Glutamatergic neuron (in vitro differentiated cells): ENCODE results near the gene SDHAF2. TPM values are rescaled to one million over a fixed set of nuclear protein-coding genes. Genes with fewer than 3 reads are reported as not detected.

Source experiments
- DNase-seq: peaks from one replicate; pipeline ENCODE4 v3.0.0; 2022
- H3K27ac Mint-ChIP-seq: one replicate; pipeline ENCODE4 v1.8.0; 2020; ENCODE audit warnings: mild to moderate bottlenecking, mixed read lengths, inconsistent platforms; ENCODE audit not compliant: unreplicated experiment
- H3K27me3 Mint-ChIP-seq: one replicate; pipeline ENCODE4 v1.8.0; 2020; ENCODE audit warnings: mild to moderate bottlenecking, moderate library complexity, mixed read lengths, inconsistent platforms; ENCODE audit not compliant: unreplicated experiment
- H3K36me3 Mint-ChIP-seq: one replicate; pipeline ENCODE4 v1.8.0; 2020; ENCODE audit warnings: mild to moderate bottlenecking, mixed read lengths, inconsistent platforms; ENCODE audit not compliant: unreplicated experiment
- H3K4me1 Mint-ChIP-seq: one replicate; pipeline ENCODE4 v1.8.0; 2020; ENCODE audit warnings: mild to moderate bottlenecking, low read depth, mixed read lengths, inconsistent platforms; ENCODE audit not compliant: unreplicated experiment
- H3K4me3 Mint-ChIP-seq: one replicate; pipeline ENCODE4 v1.8.0; 2020; ENCODE audit warnings: mild to moderate bottlenecking, mixed read lengths, inconsistent platforms; ENCODE audit not compliant: unreplicated experiment
- H3K9me3 Mint-ChIP-seq: one replicate; pipeline ENCODE4 v1.8.0; 2020; ENCODE audit warnings: mild to moderate bottlenecking, moderate library complexity, mixed read lengths, inconsistent platforms; ENCODE audit not compliant: unreplicated experiment
- CTCF ChIP-seq: fragments of 200-600 bp; sonication (generic); IDR thresholded peaks from one replicate; pipeline ENCODE4 v1.5.0; 2021; ENCODE audit not compliant: partially characterized antibody, unreplicated experiment
- total RNA-seq: library from RNA; stranded (reverse); fragmentation: NEBNext Ultra II Directional; extraction: Animal tissue kit (Norgen Biotek cat#: 25700); gene quantifications from one replicate; pipeline ENCODE4 v1.2.1, GENCODE V29; 2021; ENCODE audit not compliant: unreplicated experiment

SDHAF2 gene
- total RNA-seq, 1 donor from 2014 or later: 43.2 TPM

GRCh38 chr11:61414547-61414946 is 15.4 kb upstream of the SDHAF2 start:
- H3K27ac Mint-ChIP-seq: no peak overlapping the region
- H3K4me1 Mint-ChIP-seq: no peaks in the 10 kb centered on the region
- no peak for DNase-seq
- no peaks in the 10 kb centered on the region for H3K9me3 Mint-ChIP-seq
- no peak for TF ChIP-seq CTCF
- H3K36me3 Mint-ChIP-seq: no peaks in the 10 kb centered on the region
- no peak overlapping the region for H3K4me3 Mint-ChIP-seq
- no peaks in the 10 kb centered on the region for H3K27me3 Mint-ChIP-seq

GRCh38 chr11:61415381-61415780 is 14.5 kb upstream of the SDHAF2 start:
- no peak overlapping the region for H3K4me3 Mint-ChIP-seq
- H3K27me3 Mint-ChIP-seq: no peaks in the 10 kb centered on the region
- no peaks in the 10 kb centered on the region for H3K4me1 Mint-ChIP-seq
- no peak for TF ChIP-seq CTCF
- no peak for DNase-seq
- no peaks in the 10 kb centered on the region for H3K36me3 Mint-ChIP-seq
- no peaks in the 10 kb centered on the region for H3K9me3 Mint-ChIP-seq
- no peak overlapping the region for H3K27ac Mint-ChIP-seq

- H3K27me3 Mint-ChIP-seq: peaks cover 2% of the 10 kb centered on the region
These were observed 13.0 kb upstream of the SDHAF2 start for GRCh38 chr11:61416941-61417340.

GRCh38 chr11:61417670-61418069 is 12.3 kb upstream of the SDHAF2 start:
- H3K36me3 Mint-ChIP-seq: no peaks in the 10 kb centered on the region
- no peak for DNase-seq
- TF ChIP-seq CTCF: no peak
- H3K9me3 Mint-ChIP-seq: no peaks in the 10 kb centered on the region
- H3K27me3 Mint-ChIP-seq: peaks cover 2% of the 10 kb centered on the region
- no peak overlapping the region for H3K27ac Mint-ChIP-seq
- H3K4me3 Mint-ChIP-seq: no peak overlapping the region
- H3K4me1 Mint-ChIP-seq: no peaks in the 10 kb centered on the region

More at GRCh38 chr11:61416941-61417340, 13.0 kb upstream of the SDHAF2 start:
- Mint-ChIP-seq H3K4me1 (no peaks in the 10 kb centered on the region), H3K4me3 (no peak overlapping the region), H3K36me3 (no peaks in the 10 kb centered on the region), H3K9me3 (no peaks in the 10 kb centered on the region), H3K27ac (no peak overlapping the region)
- DNase-seq: no peak
- TF ChIP-seq CTCF: no peak

- H3K9me3 Mint-ChIP-seq: no peaks in the 10 kb centered on the region
- no peak for DNase-seq
- peaks cover 2% of the 10 kb centered on the region for H3K27me3 Mint-ChIP-seq
- no peak for TF ChIP-seq CTCF
- no peak overlapping the region for H3K4me3 Mint-ChIP-seq
- no peaks in the 10 kb centered on the region for H3K36me3 Mint-ChIP-seq
- H3K4me1 Mint-ChIP-seq: no peaks in the 10 kb centered on the region
- H3K27ac Mint-ChIP-seq: no peak overlapping the region
These were observed 11.8 kb upstream of the SDHAF2 start for GRCh38 chr11:61418136-61418535.
